ENCODE results near the gene PLK5.

GRCh38 chr19:1520203-1520780, 3.6 kb upstream of the PLK5 start:
- TF ChIP-seq, protein P1, sequence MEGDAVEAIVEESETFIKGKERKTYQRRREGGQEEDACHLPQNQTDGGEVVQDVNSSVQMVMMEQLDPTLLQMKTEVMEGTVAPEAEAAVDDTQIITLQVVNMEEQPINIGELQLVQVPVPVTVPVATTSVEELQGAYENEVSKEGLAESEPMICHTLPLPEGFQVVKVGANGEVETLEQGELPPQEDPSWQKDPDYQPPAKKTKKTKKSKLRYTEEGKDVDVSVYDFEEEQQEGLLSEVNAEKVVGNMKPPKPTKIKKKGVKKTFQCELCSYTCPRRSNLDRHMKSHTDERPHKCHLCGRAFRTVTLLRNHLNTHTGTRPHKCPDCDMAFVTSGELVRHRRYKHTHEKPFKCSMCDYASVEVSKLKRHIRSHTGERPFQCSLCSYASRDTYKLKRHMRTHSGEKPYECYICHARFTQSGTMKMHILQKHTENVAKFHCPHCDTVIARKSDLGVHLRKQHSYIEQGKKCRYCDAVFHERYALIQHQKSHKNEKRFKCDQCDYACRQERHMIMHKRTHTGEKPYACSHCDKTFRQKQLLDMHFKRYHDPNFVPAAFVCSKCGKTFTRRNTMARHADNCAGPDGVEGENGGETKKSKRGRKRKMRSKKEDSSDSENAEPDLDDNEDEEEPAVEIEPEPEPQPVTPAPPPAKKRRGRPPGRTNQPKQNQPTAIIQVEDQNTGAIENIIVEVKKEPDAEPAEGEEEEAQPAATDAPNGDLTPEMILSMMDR (conservative IDR thresholded peaks at IDR 0.05; ENCODE audit: low read depth in 2 of 2): no peak
- TF ChIP-seq POLR2AphosphoS5 (IDR thresholded peaks at IDR 0.05; ENCODE audit: low read depth): no peak
- no peak for TF ChIP-seq EZH2phosphoT487 (IDR thresholded peaks at IDR 0.05; ENCODE audit: unreplicated experiment)
- TF ChIP-seq JUNB (IDR thresholded peaks at IDR 0.05; ENCODE audit: unreplicated experiment): no peak
- no peak for TF ChIP-seq REST (IDR thresholded peaks at IDR 0.05; ENCODE audit: unreplicated experiment)
- no peak for TF ChIP-seq EZH2 (IDR thresholded peaks at IDR 0.05; ENCODE audit: low read depth, unreplicated experiment)
- TF ChIP-seq, protein P2, sequence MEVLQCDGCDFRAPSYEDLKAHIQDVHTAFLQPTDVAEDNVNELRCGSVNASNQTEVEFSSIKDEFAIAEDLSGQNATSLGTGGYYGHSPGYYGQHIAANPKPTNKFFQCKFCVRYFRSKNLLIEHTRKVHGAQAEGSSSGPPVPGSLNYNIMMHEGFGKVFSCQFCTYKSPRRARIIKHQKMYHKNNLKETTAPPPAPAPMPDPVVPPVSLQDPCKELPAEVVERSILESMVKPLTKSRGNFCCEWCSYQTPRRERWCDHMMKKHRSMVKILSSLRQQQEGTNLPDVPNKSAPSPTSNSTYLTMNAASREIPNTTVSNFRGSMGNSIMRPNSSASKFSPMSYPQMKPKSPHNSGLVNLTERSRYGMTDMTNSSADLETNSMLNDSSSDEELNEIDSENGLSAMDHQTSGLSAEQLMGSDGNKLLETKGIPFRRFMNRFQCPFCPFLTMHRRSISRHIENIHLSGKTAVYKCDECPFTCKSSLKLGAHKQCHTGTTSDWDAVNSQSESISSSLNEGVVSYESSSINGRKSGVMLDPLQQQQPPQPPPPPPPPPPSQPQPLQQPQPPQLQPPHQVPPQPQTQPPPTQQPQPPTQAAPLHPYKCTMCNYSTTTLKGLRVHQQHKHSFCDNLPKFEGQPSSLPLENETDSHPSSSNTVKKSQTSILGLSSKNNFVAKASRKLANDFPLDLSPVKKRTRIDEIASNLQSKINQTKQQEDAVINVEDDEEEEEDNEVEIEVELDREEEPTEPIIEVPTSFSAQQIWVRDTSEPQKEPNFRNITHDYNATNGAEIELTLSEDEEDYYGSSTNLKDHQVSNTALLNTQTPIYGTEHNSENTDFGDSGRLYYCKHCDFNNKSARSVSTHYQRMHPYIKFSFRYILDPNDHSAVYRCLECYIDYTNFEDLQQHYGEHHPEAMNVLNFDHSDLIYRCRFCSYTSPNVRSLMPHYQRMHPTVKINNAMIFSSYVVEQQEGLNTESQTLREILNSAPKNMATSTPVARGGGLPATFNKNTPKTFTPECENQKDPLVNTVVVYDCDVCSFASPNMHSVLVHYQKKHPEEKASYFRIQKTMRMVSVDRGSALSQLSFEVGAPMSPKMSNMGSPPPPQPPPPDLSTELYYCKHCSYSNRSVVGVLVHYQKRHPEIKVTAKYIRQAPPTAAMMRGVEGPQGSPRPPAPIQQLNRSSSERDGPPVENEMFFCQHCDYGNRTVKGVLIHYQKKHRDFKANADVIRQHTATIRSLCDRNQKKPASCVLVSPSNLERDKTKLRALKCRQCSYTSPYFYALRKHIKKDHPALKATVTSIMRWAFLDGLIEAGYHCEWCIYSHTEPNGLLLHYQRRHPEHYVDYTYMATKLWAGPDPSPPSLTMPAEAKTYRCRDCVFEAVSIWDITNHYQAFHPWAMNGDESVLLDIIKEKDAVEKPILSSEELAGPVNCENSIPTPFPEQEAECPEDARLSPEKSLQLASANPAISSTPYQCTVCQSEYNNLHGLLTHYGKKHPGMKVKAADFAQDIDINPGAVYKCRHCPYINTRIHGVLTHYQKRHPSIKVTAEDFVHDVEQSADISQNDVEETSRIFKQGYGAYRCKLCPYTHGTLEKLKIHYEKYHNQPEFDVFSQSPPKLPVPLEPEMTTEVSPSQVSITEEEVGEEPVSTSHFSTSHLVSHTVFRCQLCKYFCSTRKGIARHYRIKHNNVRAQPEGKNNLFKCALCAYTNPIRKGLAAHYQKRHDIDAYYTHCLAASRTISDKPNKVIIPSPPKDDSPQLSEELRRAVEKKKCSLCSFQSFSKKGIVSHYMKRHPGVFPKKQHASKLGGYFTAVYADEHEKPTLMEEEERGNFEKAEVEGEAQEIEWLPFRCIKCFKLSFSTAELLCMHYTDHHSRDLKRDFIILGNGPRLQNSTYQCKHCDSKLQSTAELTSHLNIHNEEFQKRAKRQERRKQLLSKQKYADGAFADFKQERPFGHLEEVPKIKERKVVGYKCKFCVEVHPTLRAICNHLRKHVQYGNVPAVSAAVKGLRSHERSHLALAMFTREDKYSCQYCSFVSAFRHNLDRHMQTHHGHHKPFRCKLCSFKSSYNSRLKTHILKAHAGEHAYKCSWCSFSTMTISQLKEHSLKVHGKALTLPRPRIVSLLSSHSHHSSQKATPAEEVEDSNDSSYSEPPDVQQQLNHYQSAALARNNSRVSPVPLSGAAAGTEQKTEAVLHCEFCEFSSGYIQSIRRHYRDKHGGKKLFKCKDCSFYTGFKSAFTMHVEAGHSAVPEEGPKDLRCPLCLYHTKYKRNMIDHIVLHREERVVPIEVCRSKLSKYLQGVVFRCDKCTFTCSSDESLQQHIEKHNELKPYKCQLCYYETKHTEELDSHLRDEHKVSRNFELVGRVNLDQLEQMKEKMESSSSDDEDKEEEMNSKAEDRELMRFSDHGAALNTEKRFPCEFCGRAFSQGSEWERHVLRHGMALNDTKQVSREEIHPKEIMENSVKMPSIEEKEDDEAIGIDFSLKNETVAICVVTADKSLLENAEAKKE (CRISPR knock-in tag; IDR thresholded peaks at IDR 0.05): no peak
- TF ChIP-seq CREB1 (CRISPR knock-in tag; IDR thresholded peaks at IDR 0.05; ENCODE audit: low read depth): no peak
- TF ChIP-seq, protein P3, sequence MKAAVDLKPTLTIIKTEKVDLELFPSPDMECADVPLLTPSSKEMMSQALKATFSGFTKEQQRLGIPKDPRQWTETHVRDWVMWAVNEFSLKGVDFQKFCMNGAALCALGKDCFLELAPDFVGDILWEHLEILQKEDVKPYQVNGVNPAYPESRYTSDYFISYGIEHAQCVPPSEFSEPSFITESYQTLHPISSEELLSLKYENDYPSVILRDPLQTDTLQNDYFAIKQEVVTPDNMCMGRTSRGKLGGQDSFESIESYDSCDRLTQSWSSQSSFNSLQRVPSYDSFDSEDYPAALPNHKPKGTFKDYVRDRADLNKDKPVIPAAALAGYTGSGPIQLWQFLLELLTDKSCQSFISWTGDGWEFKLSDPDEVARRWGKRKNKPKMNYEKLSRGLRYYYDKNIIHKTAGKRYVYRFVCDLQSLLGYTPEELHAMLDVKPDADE (IDR thresholded peaks at IDR 0.05): no peak
- TF ChIP-seq NANOG (IDR thresholded peaks at IDR 0.05; ENCODE audit: borderline replicate concordance): no peak

Data from GM23338 (cell line).